NCI-H446 (cell line): ENCODE measurements around the gene HSH2D.
"Not testable (repeated sequence)": the region's sequence is repeated elsewhere in the genome, so short reads cannot be mapped to it uniquely, and the experiment has no call there.

Experiments used
- DNase-seq, 2 experiments: peaks; one replicate each; lab custom pipeline; 2025; lab: John Stamatoyannopoulos, UW

Gene HSH2D

GRCh38 chr19:16119075-16119857 is 24.2 kb upstream of the HSH2D start:
- not testable (repeated sequence) for DNase-seq

GRCh38 chr19:16121141-16121540 is 22.3 kb upstream of the HSH2D start:
- DNase-seq = no peak

DNA sequence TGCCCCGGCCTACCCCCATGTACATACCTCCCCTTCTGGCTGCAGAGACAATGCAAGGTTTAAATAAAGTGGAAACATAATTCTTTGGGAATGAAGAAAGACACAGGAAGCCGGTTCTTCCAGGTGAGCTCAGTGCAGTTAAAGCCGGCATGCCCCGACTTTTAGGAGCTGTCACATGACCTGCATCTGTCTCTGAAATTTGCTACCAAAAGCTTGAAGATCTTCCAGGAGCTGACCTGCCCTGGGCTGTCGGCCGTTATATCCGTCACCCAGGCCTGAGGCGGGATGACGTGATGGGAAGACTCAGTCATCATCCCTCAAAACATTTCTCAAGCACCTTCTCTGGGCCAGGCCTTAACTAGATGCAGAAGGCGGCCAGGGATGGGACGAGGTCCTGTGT is 21.5 kb upstream of the HSH2D start:
- no peak for DNase-seq

DNA sequence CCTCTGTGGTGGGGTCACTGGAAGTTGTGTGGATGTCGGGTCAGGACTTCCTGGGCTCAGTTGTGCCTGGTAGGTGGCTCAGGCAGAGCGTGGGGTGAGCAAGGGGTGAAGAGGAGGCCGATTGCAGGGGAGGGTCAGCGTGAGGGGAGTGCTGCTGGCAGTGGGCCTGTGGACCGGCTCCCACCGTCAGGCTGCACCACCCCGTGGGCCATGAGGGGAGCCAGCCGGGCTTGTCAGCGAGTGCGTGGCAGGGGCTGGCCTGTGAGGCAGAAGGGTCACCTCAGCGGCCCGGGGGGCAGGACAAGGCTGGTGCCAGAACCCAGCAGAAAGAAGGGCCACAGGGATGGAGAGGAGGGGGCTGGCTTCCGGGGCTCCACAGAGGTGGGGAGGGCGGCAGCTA is 18.5 kb upstream of the HSH2D start:
- no peak for DNase-seq

- no peak for DNase-seq
These were observed 17.6 kb upstream of the HSH2D start for GRCh38 chr19:16125737-16126495.

DNA sequence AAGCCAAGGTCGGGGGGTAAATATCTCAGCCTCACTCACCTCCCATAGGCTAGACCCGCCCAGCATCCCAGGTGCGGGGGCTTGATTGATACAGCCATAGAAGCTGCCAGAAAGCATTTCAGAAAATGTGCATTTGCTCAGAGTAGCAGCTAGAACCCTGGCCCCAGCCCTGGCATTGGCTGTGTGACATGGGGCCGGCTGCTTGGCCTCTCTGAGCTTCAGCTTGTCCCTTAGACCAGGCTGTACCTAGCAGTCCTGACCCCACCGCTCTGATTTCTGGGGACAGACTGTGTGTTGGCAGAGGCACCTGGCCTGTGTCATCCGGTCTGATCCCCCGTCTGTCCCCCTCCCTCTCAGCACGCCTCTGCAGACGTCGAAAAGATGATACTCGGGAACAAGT is 16.4 kb upstream of the HSH2D start:
- no peak for DNase-seq

DNA sequence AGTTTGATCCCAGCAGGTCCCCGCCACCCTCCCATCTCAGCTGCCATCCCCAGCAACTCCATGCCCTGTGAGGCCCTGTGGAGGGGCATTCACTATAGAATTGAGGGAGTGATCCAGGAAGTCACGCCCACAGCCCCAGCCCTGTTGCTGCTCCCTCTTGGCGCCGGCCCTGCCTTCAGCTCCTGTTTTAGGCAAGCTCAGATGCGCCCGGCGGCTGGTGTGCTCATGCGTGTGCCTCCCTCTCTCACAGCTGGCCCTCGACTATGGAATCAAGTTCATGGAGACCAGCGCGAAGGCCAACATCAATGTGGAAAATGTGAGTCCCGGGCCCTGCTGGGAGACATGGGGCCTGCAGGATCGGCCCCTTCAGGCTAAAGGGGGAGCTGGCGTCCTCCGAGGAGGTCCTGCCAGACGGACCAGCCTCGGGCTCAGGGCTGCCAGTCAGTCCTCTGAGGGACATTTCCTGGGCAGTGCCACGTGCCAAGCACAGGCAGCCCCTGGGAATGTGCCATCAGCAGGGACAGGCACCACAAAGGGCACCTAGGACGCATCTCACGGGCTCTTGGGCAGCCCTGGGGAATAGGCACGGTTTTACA is 15.6 kb upstream of the HSH2D start:
- no peak for DNase-seq

DNA sequence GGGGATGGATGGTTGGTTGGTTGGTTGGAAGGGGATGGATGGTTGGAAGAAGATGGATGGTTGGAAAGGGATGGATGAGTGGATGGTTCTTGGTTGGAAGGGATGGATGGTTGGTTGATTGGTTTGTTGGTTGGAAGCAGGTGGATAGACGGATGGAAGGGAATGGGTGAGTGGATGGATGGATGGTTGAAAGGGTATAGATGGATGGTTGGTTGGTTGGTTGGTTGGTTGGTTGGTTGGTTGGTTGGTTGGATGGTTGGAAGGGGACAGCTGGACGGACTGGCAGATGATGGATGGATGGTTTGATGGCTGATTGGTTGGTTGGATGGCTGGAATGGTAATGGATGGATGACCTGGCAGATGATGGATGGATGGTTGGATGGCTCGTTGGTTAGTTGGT is 11.8 kb upstream of the HSH2D start:
- DNase-seq = no peak

DNA sequence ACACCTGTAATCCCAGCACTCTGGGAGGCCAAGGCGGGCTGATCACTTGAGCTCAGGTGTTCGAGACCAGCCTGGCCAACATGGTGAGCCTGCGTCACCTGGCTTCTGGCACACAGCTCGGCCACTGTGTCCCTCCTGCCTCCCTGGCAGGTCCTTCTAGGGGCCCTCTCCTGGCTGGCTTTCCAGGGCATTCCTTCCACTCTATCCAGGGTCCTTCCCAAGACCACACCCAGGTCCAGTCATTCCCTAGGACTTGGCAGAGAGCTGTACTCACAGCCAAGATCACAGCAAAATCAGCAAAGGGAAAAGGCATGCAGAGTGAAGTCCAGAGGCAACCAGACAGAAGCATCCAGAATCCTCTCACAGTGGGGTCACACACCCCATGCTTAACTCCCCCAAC is 9.7 kb upstream of the HSH2D start:
- no peak for DNase-seq

DNA sequence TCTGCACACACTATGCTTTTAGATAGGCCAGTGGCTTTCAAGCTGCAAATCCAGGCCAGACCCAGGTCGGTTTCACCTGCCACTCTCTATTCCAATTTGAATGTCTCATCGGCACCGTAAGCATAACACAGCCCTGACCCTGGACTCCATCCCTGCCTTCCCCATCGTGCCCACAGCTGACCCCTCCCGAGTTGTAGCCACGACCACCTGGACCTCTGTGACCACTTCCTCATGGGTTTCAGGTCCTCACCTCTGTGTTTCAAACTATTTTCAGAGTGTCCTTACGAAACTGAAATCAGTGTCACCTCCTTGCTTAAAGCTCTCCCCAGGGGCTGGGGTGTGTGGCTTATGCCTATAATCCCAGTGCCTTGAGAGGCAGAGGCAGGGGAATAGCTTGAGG is 9.0 kb upstream of the HSH2D start:
- no peak for DNase-seq

DNA sequence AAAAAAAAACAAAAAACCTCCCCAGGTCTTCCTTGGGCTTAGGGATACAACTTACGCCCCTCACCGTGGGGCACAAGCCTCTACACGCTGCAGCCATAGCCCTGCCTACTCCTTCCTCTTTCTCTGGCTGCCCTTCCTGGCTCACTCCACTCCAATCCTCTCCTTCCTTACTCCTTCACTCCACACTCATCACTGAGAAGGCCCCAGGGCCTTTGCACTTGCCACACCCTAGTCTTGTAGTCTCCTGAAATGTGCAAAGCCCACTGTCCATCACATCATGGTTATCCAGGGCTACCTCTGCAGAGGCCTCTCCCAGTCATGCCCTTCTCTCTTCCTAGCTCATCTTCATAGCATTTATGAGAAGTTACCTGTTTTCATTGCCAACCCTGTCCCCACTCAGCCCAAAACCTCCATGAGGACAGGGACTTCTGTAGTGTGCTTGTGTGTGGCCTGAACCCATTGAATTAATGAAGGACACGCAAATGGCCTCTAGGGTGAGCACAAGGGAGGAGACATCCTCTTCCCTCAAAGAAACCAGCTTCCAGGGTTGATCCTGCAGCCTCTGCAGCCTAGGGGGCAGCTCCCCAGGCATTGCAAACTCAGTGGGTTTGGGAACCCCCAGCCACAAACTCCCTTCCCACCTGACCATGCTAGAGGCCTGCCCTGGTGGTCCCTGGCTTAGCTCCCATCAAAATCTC is 7.9 kb upstream of the HSH2D start:
- no peak for DNase-seq

DNA sequence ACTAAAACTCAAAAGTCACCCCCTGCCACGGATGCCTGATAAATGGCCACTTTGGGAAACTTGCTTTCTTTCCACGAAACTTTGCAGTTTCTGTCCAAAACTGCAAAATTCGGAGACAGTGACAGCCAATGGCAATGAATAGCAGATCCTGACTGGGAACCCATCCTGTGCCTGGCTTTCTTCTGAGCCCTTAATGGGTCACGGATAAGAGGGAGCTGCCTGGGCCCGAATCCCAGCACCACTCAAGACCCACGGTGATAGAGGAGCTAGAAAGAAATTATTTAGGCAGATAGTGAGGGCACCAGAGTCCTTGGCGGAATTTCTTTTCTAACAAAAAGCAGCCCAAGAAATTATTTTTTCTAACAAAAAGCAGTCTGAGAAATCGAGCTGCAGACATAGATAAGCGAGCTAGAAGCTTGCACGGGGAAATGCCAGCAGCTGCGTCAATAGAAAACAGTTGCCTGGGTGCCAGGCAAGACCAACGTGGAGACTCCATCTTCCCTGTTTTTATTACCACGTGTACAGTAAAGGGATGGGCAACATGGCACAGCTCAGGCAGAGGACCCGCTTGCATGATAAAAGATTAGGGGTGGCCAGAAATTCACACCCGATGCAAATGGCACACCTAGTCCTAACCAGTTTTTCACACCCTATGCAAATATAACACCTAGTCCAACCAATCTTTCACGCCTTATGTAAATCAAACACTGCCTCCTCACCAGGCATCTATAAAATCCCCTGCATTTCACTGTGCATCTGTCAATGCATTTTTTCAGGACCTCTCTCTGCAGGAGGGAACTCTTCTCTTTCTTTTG is 7.1 kb upstream of the HSH2D start:
- DNase-seq = no peak

GRCh38 chr19:16139752-16140151 is 3.7 kb upstream of the HSH2D start:
- DNase-seq = no peak

DNA sequence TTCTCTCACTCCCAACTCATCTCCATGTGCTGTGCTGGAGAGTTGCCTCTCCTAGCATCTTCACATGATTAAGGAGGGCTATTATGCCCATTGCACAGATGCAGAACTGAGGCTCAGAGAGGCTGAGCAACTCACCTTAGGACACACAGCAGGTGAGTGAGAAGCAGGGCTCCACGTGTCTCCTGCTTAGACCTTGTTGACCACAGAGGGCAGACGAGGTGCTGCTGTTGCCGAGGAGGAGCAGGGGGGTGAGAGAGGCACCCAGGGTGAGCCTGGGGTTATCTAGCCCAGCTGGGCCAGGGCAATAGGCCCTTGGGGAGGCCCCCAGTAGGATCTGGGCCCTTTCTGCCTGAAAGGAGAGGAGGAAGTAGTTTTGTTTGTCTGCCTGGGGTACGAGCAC is 2.4 kb upstream of the HSH2D start:
- no peak for DNase-seq

DNA sequence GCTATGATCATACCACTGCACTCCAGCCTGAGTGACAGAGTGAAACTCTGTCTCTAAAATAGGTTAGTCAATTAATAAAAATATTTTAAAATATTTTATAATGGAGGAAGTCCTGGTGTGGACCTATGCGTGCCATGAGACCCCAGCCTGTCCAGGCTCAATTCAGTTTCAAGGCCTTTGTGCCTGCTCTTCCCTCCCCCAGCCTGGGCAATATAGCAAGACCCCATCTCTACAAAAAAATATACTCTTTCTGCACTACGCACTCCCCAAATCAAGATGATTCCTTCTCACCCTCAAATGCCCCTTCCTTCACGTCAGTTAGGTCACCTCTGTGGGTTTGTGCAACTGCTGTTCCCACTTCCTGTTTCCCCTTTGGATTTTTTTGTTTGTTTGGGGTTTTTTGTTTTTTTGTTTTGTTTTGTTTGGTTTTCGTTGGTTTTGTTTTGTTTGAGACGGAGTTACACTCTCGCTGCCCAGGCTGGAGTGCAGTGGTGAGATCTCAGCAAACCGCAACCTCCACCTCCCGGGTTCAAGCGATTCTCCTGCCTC is 1.4 kb upstream of the HSH2D start:
- no peak for DNase-seq

GRCh38 chr19:16144216-16144581 is 714 bp downstream of the HSH2D start:
- DNase-seq = no peak

GRCh38 chr19:16146112-16146511 is 2.6 kb downstream of the HSH2D start:
- no peak for DNase-seq

DNA sequence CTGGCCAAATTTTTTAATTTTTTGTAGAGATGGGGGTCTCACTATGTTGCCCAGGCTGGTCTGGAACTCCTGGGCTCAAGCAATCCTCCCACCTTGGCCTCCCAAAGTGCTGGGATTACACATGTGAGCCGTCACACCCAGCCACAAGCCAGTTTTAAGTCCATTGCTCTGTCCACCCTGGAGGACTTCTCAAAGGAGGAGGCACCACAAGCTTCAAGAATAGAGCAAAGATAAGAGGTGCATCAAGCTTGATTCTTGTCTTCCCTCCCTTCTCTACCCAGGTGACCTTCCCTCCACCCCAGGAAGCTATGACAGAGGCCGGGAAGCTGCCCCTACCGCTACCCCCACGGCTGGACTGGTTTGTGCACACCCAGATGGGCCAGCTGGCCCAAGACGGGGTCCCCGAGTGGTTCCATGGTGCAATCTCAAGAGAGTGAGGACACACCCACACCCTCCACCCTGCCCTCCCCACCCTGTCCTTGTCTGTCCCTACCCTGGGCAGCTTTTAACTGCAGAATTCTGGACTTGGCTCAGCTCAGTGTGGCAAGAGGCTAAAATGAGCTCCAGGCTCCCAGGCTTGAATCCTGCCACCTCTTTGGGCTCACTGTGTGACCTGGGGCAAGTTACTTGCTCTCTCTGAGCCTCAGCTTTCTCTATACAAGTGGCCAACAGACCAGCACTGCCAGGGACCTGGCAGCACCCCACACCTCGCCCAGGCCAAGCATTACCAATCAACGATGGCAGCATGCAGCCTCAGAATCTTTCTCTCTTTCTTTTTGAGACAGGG is 5.2 kb downstream of the HSH2D start:
- DNase-seq = no peak

GRCh38 chr19:16153582-16154336 is 10.3 kb downstream of the HSH2D start:
- no peak for DNase-seq

DNA sequence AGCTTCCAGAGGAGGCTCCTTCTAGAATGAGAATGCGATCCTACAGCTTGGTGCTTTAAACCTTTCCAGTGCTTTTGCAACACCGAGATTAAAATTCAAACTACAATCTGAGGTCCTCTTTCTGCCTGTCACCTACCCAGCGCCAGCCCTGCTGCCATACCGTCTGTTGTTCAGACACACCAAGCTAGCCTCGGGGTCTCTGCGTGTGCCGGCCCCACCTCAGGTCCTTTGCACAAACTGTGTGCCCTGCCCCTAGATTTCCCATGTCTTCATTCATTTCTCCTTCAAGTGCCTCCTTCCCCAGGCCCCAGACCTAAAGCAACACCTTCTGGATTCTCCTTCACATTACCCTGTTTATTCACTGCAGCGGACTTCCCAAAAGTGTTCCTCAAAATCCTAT is 11.1 kb downstream of the HSH2D start:
- DNase-seq = no peak
